ENCODE results near the gene L1CAM. TPM values are rescaled to one million over a fixed set of nuclear protein-coding genes. Genes with fewer than 3 reads are reported as not detected.
A peak's percentile ranks its signal among the peaks of the same experiment; 100 is the strongest.
"Not testable (repeated sequence)": the region's sequence is repeated elsewhere in the genome, so short reads cannot be mapped to it uniquely, and the experiment has no call there.

Gene L1CAM
- total RNA-seq, 2 donors from 2014 or later = 2.3 to 2.4 TPM

GRCh38 chrX:153829799-153830639, 56.0 kb downstream of the L1CAM start, which contains the start of gene PDZD4:
PDZD4 (minus strand) TSS chrX:153830544; CDS start chrX:153830298, 246 bp downstream.
- H3K4me3 Mint-ChIP-seq = peak within 1 kb of the TSS; percentile 43
- H3K9me3 Mint-ChIP-seq = no peaks in the 10 kb centered on the region
- peak; percentile 80 for ATAC-seq (replicated peaks)
- H3K27ac Mint-ChIP-seq = no peak within 1 kb of the TSS
- peaks cover 9% of the 10 kb centered on the region for H3K4me1 Mint-ChIP-seq
- no peaks in the 10 kb centered on the region for H3K36me3 Mint-ChIP-seq (ENCODE audit: low read depth)
- no peaks in the 10 kb centered on the region for H3K27me3 Mint-ChIP-seq

GRCh38 chrX:153829549-153829798, 56.5 kb downstream of the L1CAM start:
- H3K4me1 Mint-ChIP-seq = peaks cover 9% of the 10 kb centered on the region
- no peaks in the 10 kb centered on the region for H3K36me3 Mint-ChIP-seq (ENCODE audit: low read depth)
- ATAC-seq (replicated peaks) = no peak

GRCh38 chrX:153828723-153829548, 57.0 kb downstream of the L1CAM start:
- ATAC-seq (replicated peaks) = peak; percentile 44
- no peak overlapping the region for H3K27ac Mint-ChIP-seq
- H3K27me3 Mint-ChIP-seq = no peaks in the 10 kb centered on the region
- H3K4me3 Mint-ChIP-seq = peak overlapping the region; percentile 43
- peaks cover 9% of the 10 kb centered on the region for H3K4me1 Mint-ChIP-seq
- no peaks in the 10 kb centered on the region for H3K36me3 Mint-ChIP-seq (ENCODE audit: low read depth)
- H3K9me3 Mint-ChIP-seq = no peaks in the 10 kb centered on the region

More at GRCh38 chrX:153829549-153829798, 56.5 kb downstream of the L1CAM start:
- no peak overlapping the region for H3K27ac Mint-ChIP-seq
- peak overlapping the region; percentile 43 for H3K4me3 Mint-ChIP-seq
- H3K27me3 Mint-ChIP-seq = no peaks in the 10 kb centered on the region
- H3K9me3 Mint-ChIP-seq = no peaks in the 10 kb centered on the region

DNA sequence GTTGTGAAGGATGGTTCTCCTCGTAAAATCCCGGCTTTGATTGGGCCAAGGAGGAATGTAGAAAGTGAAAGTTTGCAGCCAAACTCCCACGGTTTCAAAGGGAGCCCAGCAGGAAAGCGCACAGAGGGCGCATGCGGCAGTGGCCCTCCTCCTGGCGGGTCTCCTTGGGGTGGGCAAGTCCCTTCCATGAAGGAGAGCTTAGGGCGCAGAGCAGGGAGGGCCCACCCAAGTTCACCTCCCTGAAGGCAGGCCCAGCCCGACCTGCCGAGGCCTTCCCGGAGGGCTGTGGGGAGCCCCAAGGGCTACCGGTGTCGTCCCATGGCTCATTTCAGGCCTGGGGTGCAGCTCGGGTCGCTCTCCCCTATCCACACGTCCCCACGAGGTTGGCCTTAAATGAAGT, 57.7 kb downstream of the L1CAM start:
- Mint-ChIP-seq H3K27ac (no peak overlapping the region), H3K4me1 (peaks cover 9% of the 10 kb centered on the region), H3K27me3 (no peaks in the 10 kb centered on the region), H3K36me3 (ENCODE audit: low read depth) (no peaks in the 10 kb centered on the region), H3K9me3 (no peaks in the 10 kb centered on the region), H3K4me3 (no peak overlapping the region)
- no peak for ATAC-seq (replicated peaks)

GRCh38 chrX:153827903-153828302, 58.1 kb downstream of the L1CAM start:
- ATAC-seq (replicated peaks) = no peak
- peaks cover 9% of the 10 kb centered on the region for H3K4me1 Mint-ChIP-seq
- no peaks in the 10 kb centered on the region for H3K36me3 Mint-ChIP-seq (ENCODE audit: low read depth)
- peak overlapping the region; percentile 41 for H3K4me3 Mint-ChIP-seq
- H3K27ac Mint-ChIP-seq = no peak overlapping the region
- H3K9me3 Mint-ChIP-seq = no peaks in the 10 kb centered on the region
- no peaks in the 10 kb centered on the region for H3K27me3 Mint-ChIP-seq

DNA sequence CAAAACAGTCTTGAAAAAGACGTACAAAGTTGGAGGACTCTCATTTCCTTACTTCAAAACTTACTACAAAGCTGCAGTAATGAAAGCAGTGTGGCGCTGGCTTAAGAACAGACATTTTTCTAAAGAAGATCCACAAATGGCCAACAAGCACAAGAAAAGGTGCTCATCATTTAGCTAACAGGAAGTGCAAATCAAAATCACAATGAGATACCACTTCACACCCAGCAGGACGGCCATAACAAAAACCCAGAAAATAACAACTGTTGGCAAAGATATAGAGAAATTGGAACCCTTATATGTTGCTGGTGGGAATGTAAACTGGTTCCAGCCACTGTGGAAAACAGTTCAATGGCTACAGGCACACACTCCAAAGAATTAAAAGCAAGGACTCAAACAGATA, 59.0 kb downstream of the L1CAM start:
- H3K9me3 Mint-ChIP-seq = no peaks in the 10 kb centered on the region
- peaks cover 13% of the 10 kb centered on the region for H3K4me1 Mint-ChIP-seq
- H3K27me3 Mint-ChIP-seq = no peaks in the 10 kb centered on the region
- no peak for ATAC-seq (replicated peaks)
- no peak overlapping the region for H3K27ac Mint-ChIP-seq
- no peaks in the 10 kb centered on the region for H3K36me3 Mint-ChIP-seq (ENCODE audit: low read depth)
- peak overlapping the region; percentile 41 for H3K4me3 Mint-ChIP-seq

DNA sequence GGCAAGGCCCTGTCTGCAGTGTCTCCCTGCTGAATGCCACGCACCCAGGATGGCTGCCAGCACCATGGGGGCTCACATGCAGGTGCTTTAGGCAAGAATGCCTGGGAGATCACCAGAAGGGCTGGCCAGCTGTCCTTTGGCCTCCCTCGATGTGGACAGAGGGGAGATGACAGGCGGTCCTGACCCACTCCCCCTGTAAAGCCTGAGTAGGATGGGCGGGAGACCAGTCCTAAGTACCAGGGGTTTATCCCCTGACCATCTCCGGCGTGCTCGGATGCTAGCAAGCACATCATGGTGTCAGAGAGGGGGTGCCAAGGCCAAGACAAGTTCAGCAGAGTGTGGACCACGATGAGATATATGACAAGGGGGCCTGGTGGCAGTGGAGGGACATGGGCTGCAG, 60.9 kb downstream of the L1CAM start:
- H3K9me3 Mint-ChIP-seq = no peaks in the 10 kb centered on the region
- H3K4me3 Mint-ChIP-seq = no peak overlapping the region
- ATAC-seq (replicated peaks) = no peak
- no peak overlapping the region for H3K27ac Mint-ChIP-seq
- H3K27me3 Mint-ChIP-seq = no peaks in the 10 kb centered on the region
- H3K36me3 Mint-ChIP-seq (ENCODE audit: low read depth) = no peaks in the 10 kb centered on the region
- peaks cover 13% of the 10 kb centered on the region for H3K4me1 Mint-ChIP-seq

DNA sequence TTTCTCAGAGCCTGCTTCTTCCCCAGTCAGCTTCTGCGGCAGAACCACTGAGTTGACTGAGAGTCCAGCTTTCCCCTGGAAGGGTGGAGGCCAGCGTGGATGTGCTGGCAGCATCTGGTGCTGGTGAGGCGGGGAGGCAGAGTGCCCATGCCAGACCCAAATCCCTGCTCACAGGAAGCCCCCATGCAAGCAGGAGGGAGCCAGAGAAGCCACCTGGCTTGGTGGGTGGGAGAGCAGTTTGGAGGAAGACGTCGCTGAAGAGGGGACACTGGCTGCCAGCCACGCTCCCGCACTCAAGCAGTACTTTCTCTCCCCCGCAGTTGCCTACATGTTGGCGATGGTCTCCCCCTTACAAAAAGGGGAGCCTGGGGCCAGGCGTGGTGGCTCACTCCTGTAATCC, 61.6 kb downstream of the L1CAM start:
- Mint-ChIP-seq H3K27me3 (no peaks in the 10 kb centered on the region), H3K4me1 (peaks cover 13% of the 10 kb centered on the region), H3K36me3 (ENCODE audit: low read depth) (no peaks in the 10 kb centered on the region), H3K27ac (no peak overlapping the region), H3K4me3 (no peak overlapping the region), H3K9me3 (no peaks in the 10 kb centered on the region)
- no peak for ATAC-seq (replicated peaks)

GRCh38 chrX:153821066-153821465, 64.9 kb downstream of the L1CAM start:
- no peak overlapping the region for H3K27ac Mint-ChIP-seq

GRCh38 chrX:153820601-153821000, 65.4 kb downstream of the L1CAM start:
- ATAC-seq (replicated peaks) = no peak
- peaks cover 14% of the 10 kb centered on the region for H3K4me1 Mint-ChIP-seq
- H3K4me3 Mint-ChIP-seq = no peak overlapping the region
- no peaks in the 10 kb centered on the region for H3K36me3 Mint-ChIP-seq (ENCODE audit: low read depth)
- no peaks in the 10 kb centered on the region for H3K27me3 Mint-ChIP-seq
- H3K27ac Mint-ChIP-seq = no peak overlapping the region
- no peaks in the 10 kb centered on the region for H3K9me3 Mint-ChIP-seq

More at GRCh38 chrX:153821066-153821465, 64.9 kb downstream of the L1CAM start:
- Mint-ChIP-seq H3K4me3 (peak overlapping the region; percentile 45), H3K4me1 (peaks cover 14% of the 10 kb centered on the region), H3K27me3 (no peaks in the 10 kb centered on the region), H3K36me3 (ENCODE audit: low read depth) (no peaks in the 10 kb centered on the region), H3K9me3 (no peaks in the 10 kb centered on the region)
- no peak for ATAC-seq (replicated peaks)

GRCh38 chrX:153819384-153820040, 66.5 kb downstream of the L1CAM start:
- Mint-ChIP-seq H3K9me3 (no peaks in the 10 kb centered on the region), H3K27ac (no peak overlapping the region), H3K36me3 (ENCODE audit: low read depth) (no peaks in the 10 kb centered on the region), H3K4me1 (peaks cover 14% of the 10 kb centered on the region), H3K4me3 (peak overlapping the region; percentile 68), H3K27me3 (no peaks in the 10 kb centered on the region)
- ATAC-seq (replicated peaks) = no peak

GRCh38 chrX:153818571-153819383, 67.2 kb downstream of the L1CAM start:
- peak; percentile 88 for ATAC-seq (replicated peaks)
- Mint-ChIP-seq H3K36me3 (ENCODE audit: low read depth) (no peaks in the 10 kb centered on the region), H3K27me3 (no peaks in the 10 kb centered on the region), H3K4me3 (peak overlapping the region; percentile 68), H3K27ac (no peak overlapping the region), H3K4me1 (peaks cover 14% of the 10 kb centered on the region), H3K9me3 (no peaks in the 10 kb centered on the region)

DNA sequence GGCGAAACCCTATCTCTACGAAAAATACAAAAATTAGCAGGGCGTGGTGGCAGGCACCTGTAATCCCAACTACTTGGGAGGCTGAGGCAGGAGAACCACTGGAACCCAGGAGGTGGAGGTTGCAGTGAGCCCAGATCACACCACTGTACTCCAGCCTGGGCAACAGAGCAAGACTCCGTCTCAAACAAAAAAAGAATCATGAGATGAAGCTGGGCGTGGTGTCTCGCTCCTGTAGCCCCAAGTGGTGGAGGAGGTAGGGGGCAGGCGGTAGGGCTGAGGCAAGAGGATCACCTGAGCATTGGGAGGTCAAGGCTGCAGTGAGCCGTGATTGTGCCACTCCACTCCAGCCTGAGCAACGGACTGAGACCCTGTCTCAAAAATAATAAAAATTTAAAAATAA, 67.9 kb downstream of the L1CAM start:
- H3K4me1 Mint-ChIP-seq = peaks cover 14% of the 10 kb centered on the region
- H3K36me3 Mint-ChIP-seq (ENCODE audit: low read depth); H3K9me3 Mint-ChIP-seq; H3K27me3 Mint-ChIP-seq; H3K27ac Mint-ChIP-seq; ATAC-seq (replicated peaks): not testable (repeated sequence)
- H3K4me3 Mint-ChIP-seq = peak overlapping the region; percentile 21

All from activated T-helper 17 cell treated with anti-CD3 and anti-CD28 coated beads, Interleukin-2, amount 50 U/mL, for 72 hours (primary cell).